ENCODE data around the gene ZNF146.
A peak's percentile ranks its signal among the peaks of the same experiment; 100 is the strongest.
"Not testable (repeated sequence)": the region's sequence is repeated elsewhere in the genome, so short reads cannot be mapped to it uniquely, and the experiment has no call there.

Gene ZNF146

DNA sequence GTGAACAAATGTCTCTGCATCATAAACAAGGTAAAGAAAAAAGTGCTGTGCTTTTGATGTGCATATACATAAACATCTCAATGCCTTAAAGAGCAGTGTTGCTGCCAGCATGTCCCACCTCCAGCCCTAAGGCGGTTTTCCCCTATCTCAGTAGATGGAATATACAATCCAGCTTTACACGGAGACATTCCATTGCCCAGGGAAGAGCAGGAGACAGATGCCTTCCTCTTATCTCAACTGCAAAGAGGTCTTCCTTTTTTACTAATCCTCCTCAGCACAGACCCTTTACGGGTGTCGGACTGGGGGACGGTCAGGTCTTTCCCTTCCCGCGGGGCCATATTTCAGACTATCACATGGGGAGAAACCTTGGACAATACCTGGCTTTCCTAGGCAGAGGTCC is 18.7 kb downstream of the ZNF146 start:
- DNase-seq, result not testable (repeated sequence)

DNA sequence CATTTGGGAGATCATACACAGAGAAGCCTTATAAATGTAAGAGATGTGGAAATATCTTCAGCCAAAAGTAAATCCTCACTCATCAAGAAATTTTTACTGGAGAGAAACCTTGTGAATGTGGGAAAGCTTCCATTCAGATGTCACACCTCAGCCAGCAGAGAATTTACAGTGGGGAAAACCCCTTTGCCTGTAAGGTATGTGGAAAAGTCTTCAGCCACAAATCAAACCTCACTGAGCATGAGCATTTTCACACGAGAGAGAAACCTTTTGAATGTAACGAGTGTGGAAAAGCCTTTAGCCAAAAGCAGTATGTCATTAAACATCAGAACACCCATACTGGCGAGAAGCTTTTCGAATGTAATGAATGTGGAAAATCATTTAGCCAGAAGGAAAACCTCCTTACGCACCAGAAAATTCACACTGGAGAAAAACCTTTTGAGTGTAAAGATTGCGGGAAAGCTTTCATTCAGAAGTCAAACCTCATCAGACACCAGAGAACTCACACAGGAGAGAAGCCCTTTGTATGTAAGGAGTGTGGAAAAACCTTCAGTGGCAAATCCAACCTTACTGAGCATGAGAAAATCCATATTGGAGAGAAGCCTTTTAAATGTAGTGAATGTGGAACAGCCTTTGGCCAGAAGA is 21.5 kb downstream of the ZNF146 start:
- DNase-seq, result no peak

DNA sequence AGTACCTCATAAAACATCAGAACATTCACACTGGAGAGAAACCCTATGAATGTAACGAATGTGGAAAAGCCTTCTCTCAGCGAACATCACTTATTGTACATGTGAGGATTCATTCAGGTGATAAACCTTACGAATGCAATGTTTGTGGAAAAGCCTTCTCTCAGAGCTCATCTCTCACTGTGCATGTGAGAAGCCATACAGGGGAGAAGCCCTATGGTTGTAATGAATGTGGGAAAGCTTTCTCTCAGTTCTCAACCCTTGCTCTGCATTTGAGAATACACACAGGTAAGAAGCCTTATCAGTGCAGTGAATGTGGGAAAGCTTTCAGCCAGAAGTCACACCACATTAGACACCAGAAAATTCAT is 22.0 kb downstream of the ZNF146 start:
- DNase-seq, result no peak

DNA sequence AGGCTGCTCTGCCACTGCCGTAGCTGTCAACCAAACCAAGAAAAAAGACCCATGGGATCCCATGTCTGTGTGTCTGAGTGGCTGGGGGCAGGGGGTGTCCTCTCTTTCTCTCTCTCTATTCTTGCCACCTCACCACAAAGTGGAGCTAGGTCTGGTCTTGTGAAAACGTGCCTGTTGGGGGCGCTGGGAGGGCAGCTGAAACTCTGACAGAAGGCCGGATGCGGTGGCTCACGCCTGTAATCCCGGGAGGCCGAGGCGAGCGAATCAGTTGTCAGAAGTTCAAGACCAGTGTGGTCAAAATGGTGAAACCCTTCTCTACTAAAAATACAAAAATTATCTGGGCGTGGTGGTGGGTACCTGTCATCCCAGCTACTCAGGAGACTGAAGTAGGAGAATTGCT is 29.2 kb downstream of the ZNF146 start:
- no peak for DNase-seq

DNA sequence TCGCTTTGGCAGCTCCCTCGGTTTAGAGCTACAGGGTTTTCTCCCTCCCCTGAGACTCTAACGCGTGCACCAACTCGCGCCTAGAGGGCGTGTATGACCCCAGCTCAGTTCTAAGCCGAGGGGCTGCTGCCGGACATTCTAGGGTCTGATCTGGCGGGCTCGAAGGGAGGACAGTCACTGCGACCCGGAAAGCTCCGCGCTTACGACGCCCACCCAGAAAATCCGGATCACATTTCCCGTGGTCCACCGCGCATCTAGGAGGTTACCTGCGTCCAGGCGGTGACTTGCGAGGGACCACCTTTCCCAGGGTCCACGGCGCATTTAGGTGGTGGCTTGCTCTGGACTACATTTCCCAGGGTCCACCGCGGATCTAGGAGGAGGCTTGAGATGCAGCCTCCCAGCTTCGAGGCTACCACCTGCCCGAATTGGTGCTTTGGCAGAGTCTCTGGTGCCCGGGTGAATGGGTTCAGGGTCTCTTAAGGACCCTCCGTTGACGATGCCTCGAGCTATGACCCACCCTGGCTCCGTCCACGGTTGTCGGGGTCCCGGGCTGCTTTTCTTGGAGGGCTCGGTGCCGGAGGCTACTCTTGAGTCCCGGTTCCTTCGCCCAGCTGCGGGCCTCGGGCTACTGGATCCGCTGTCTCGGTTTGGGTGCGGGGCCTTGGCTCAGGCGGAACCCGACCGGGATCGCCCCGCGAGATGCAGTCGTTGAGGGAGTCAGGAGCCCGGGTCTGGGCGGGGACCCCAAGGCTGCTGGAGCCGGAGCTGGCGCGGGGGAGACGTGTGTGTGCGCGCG is 30.5 kb downstream of the ZNF146 start:
- peak in 31 of 56 donors; percentile 8 to 54 (median 34) for DNase-seq

DNA sequence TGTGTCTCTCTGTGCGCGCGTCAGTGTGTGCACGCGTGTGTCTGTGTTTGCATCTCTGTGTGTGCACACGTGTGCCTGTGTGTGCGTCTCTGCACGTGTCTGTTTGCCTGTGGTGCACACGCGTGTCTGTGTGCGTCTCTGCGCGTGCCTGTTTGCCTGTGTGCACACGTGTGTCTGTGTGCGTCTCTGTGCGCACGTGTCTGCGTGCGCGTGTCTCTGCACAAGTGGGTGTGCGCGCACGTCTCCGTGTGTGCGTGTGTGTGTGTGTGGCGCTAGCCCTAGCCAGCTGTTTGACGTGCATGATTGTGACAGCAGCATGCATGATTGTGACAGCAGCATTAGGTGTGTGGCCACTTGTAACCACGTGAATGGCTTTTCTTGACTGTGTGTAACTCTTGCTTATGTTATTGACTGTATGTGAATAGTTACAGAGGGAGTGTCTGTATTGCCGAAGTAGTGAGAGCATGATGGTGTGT is 31.1 kb downstream of the ZNF146 start:
- peak in 16 of 56 donors; percentile 13 to 48 (median 34) for DNase-seq

DNA sequence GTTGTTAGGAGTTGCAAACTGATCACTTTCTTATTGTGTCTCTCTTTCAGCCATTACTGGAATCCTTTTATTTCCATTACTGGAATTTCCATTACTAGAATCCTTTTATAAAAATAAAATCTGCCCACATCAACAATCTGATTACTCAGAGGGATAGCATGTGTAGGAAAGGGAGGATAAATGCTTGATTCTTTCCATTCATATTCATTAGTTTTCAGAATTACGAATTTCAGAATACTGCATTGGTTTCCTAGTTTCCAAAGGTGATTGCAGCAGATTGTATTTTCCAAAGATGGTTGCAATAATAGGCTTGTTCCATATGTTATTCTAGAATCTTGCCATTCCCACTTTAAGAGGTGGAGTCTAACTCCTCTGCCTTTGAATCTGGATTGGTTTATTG is 37.1 kb downstream of the ZNF146 start:
- no peak for DNase-seq

DNA sequence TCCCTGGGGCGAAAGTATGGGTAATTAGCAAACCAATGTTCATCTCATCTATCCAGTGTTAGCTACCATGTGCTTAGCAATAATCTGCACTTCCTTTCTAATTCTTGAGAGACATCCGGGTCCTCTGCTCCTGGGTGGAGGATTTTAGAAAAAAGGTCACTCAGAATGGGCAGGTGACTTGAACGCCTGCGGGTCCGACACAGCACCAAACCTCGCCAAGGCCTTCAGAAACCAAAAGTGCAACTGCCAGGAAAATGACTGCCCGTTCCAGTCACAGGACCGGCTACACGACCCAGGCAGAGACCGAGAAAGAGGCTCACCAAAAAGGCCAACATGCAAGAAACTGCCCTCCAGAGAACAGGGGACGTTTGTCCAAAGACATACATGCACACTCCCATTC is 39.9 kb downstream of the ZNF146 start:
- DNase-seq, result no peak

DNA sequence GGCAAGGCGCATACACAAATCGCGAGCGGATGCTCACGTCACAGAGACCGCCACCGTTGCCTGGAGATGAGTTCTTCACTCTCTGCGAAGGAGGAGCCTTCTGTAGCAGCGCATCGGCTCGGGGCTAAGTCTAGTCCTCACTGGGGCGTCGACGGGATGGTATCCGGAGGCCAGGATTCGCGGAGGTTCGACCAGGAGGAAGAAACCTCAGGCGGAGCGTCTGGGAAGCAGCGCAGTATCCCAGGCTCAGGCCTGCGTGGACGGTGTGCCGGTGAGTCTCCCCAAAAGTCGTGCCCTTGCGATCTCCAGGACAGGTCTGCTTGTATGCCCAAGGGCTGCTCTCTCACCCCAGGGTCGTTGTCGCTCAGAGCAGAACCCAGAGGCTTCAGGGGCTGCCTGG is 40.4 kb downstream of the ZNF146 start:
- DNase-seq, result no peak

DNA sequence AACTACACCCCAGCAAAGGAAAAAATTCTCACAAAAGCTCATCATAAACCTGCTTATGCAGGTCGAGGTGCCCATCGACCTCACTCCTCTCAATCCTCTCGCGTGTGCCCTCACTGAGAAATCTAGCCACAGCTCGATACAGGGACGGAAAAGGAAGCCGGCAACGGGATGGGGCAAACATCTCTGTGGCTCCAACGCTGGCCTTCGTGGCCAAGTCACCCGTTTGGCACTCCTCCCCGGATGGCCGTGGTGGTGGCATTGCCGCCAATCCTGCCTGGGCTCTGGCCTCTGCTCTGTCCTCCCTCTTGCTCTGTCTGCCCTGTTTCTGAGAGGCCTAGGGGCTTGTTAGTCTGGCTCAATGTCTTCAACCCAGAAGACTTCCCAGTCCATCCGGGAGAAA is 41.2 kb downstream of the ZNF146 start:
- no peak for DNase-seq

DNA sequence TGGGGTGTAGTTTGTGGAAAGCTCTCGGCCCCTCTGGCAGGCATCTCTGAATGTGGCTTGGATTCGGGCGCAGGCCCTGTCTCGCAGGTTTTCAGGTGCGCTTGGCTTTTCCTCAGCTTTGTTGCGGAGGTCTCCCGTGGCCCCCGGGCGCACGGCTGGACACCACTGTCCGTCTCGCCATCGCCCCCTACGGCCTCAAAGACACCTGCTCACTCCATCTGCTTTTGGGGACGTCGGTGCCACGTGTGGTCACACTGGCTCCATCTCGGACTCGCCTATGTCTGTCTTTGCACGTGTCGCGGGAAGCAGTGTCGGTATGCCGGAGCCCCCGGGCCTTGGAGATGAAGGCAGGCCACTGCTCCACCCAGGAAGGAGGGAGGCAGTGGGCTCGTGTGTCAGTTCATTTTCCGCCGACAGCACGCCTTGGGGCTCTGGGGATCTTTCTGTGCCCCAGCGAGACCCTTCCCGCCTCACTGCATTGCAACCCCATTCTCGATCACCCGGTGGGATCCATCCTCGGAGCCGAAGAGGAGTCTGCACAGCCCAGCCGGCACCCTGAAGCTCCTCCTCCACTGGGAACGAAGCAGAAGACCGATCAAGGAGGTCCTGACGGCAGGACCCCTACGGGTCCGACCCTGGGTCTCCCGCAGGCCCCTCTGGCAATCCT is 42.1 kb downstream of the ZNF146 start:
- no peak for DNase-seq

DNA sequence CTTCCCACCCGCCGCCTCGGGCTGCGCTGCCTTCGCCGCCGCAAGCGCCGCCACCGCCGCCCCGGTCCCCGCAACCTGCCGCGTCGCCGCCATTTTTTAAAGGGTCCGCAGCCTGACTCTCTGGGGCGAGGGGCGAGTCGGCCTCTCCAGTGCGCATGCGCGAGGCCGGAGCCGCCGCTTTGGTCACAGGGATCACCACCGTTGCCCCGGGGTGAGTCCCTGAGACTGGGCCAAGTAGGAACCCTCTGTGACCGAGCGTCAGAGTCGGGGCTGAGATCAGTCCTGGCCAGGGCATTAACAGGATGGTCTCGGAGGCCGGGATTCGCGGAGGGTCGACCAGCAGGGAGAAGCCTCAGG is 42.6 kb downstream of the ZNF146 start:
- peak in 26 of 56 donors; percentile 6 to 63 (median 24) for DNase-seq

DNA sequence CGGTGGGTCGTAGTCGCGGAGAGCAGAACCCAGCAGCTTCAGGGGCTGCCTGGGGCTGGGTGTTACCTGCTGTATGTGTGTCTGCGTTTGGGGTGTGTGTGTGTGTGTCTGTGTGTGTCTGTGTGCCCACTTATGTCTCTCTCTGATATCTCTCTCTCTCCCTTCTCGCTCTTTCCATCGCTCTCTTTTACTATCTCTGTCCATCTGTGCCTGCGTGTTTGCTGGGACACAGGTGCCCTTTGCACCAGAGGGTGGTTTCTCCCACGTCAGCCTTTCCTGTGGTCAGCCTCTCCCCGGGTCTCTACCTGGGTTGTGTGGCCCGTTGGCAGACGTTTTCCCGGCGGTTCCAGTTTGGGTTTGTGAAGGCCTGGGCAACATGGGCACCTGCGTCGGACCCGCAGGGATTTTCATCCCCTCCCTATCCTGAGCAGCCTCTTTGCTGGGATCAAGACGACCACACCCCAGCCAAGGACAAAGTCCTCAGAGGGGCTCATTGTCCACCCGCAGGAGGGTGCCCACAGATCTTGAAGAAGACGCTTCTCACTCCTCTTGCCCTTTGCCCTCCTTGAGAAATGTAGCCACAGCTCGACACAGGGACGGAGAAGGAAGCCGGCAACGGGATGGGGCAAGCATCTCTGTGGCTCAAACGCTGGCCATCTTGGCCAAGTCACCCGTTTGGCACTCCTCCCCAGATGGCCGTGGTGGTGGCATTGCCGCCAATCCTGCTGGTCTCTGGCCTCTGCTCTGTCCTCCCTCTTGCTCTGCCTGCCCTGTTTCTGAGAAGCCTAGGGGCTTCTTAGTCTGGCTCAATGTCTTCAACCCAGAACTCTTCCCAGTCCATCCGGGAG is 43.3 kb downstream of the ZNF146 start:
- DNase-seq, result no peak

DNA sequence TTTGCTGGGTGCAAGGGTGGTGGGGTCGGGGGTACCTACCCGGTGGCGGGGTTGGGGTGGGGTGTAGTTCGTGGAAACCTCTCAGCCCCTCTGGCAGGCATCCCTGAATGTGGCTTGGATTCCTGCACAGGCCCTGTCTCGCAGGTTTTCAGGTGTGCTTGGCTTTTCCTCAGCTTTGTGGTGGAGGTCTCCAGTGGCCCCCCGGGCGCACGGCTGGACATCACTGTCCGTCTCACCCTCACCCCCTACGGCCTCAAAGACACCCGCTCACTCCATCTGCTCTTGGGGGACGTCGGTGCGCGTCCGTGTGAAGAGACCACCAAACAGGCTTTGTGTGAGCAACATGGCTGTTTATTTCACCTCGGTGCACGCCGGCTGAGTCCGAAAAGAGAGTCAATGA is 44.3 kb downstream of the ZNF146 start:
- no peak for DNase-seq

DNA sequence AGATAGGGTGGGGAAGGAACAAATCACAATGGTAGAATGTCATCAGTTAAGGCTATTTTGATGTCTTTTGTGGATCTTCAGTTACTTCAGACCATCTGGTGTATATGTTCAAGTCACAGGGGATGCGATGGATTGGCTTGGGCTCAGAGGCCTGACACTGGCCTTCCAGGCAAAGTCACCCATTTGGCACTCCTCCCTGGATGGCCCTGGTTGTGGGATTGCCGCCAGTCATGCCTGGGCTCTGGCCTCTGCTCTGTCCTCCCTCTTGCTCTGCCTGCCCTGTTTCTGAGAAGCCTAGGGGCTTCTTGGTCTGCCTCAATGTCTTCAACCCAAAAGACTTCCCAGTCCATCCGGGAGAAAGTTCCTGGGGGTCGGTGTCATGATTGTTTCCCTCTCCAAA is 50.2 kb downstream of the ZNF146 start:
- no peak for DNase-seq

DNA sequence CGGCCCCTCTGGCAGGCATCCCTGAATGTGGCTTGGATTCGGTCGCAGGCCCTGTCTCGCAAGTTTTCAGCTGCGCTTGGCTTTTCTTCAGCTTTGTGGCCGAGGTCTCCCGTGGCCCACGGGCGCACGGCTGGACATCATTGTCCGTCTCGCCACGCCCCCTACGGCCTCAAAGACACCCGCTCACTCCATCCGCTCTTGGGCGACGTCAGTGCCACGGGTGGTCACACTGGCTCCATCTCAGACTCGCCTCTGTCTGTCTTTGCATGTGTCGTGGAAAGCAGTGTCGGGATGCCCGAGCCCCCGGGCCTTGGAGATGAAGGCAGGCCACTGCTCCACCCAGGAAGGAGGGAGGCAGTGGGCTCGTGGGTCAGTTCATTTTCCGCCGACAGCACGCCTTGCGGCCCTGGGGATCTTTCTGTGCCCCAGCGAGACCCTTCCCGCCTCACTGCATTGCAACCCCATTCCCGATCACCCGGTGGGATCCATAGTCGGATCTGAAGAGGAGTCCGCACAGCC is 51.0 kb downstream of the ZNF146 start:
- DNase-seq, result no peak

DNA sequence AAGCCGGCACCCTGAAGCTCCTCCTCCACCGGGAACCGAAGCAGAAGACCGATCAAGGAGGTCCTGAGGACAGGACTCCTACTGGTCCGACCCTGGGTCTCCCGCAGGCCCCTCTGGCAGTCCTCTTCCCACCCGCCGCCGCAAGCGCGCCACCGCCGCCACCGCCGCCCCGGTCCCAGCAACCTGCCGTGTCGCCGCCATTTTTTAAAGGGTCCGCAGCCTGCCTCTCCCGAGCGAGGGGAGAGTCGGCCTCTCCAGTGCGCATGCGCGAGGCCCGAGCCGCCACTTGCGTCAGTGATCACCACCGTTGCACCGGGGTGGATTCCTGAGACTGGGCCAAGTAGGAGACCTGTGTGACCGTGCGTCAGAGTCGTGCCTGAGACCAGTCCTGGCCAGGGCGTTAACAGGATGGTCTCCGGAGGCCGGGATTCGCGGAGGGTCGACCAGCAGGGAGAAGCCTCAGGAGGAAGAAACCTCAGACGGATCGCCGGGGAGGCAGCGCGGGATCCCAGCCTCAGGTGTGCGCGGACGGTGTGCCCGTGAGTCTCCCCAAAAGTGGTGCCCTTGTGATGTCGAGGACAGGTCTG is 51.6 kb downstream of the ZNF146 start:
- no peak for DNase-seq

DNA sequence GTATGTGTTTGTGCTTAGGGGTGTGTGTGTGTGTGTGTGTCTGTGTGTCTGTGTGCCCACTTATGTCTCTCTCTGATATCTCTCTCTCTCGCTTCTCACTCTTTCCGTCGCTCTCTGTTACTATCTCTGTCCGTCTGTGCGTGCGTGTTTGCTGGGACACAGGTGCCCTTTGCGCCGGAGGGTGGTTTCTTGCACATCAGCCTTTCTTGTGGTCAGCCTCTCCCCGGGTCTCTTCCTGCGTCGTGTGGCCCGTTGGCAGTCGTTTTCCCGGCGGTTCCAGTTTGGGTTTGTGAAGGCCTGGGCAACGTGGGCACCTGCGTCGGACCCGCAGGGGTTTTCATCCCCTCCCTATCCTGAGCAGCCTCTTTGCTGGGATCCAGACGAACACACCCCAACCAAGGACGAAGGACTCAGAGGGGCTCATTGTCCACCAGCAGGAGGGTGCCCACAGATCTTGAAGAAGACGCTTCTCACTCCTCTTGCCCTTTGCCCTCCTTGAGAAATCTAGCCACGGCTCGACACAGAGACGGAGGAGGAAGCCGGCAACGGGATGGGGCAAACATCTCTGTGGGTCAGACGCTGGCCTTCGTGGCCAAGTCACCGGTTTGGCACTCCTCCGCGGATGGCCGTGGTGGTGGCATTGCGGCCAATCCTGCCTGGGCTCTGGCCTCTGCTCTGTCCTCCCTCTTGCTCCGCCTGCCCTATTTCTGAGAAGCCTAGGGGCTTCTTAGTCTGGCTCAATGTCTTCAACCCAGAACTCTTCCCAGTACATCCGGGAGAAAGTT is 52.3 kb downstream of the ZNF146 start:
- DNase-seq, result no peak

DNA sequence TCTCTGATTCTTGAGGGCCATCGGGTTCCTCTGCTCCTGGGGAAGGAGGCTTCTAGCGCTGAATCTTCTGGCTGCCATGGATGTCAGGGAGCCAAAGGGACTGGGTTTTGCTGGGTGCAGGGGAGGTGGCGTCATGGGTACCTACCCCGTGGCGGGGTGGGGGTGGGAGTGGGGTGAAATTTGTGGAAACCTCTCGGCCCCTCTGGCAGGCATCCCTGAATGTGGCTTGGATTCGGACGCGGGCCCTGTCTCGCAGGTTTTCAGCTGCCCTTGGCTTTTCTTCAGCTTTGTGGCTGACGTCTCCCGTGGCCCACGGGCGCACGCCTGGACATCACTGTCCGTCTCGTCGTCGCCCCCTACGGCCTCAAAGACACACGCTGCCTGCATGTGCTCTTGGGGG is 53.2 kb downstream of the ZNF146 start:
- DNase-seq, result not testable (repeated sequence)

DNA sequence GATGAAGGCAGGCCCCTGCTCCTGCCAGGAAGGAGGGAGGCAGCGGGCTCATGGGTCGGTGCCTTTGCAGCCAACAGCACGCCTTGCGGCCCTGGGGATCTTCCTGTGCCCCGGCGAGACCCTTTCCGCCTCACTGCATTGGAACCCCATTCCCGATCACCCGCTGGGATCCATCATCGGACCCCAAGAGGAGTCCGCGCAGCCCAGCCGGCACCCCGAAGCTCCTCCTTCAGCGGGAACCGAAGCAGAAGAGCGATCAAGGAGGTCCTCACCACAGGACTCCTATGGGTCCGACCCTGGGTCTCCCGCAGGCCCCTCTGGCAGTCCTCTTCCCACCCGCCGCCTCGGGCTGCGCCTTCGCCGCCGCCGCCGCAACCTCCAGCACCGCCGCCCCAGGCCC is 53.7 kb downstream of the ZNF146 start:
- not testable (repeated sequence) for DNase-seq

All from amygdala (tissue), 56 donors.